Activated naive CD4-positive, alpha-beta T cell treated with Interleukin-2 at 50 U/mL for 16 hours (primary cell): ENCODE data around the gene BCAS3.
"Not testable (repeated sequence)": the region's sequence is repeated elsewhere in the genome, so short reads cannot be mapped to it uniquely, and the experiment has no call there.

Experiments
- DNase-seq: peaks from one replicate; pipeline ENCODE4 v3.0.0-alpha.2; 2020

The BCAS3 gene

DNA sequence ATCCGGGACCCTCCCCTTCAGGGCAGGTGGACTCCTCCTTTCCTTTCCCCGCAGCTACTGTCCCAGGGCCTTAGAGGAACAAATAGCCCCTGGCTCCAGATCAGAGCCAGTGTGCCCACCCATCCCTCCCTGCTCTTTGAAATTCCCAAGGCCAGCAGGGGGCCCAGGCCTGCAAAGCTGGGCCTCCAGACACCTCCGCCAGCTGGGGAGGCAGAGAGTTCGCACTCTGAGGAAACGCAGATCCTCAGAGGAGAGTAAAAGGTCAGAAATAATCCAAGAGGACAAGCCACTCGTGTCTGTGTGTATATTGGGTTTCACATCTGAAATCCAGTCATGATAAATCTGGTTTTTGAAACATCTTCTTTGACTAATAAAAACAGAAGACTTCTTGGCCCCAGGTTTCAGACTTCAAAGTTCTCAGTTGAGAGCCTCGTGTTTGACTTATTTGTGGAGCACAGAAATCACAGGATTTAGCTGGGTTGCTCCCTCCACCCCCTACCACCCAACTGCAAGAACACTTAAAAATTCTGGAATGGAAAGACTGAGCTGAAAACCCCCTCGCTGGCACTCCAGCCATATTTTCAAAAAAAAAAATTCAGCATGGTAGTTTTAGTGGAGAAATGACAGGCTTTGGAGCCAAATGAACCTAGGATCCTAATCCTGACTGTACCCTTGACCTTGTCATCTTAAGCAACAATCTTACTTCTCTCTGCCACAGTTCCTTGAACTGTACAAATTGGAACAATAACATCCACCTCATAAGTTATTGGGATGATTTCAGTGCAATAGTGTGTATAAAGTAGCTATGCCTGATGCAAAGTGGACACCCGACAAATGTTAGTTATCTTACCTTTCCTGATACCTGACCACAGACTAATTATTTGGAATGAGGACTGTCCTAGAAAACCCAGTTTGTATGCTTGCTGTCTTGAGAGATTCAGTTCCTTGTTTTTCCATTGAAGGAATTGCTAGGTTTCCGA is 677.5 kb downstream of the BCAS3 start:
- DNase-seq, result no peak

DNA sequence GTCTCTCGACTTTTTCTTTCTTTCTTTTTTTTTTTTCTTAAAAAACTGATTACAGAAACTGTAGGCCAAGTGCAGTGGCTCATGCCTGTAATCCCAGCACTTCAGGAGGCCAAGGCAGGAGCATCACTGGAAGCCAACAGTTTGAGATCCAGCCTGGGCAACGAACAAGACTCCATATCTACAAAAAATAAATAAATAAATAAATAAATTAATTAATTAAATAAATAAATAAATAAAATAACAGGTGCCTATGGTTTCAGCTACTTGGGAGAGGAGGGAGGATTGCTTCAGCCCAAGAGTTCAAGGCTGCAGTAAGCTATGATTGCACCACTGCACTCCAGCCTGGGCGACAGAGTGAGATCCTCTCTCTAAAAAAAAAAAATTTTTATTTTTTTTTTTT is 679.4 kb downstream of the BCAS3 start:
- DNase-seq, result not testable (repeated sequence)

DNA sequence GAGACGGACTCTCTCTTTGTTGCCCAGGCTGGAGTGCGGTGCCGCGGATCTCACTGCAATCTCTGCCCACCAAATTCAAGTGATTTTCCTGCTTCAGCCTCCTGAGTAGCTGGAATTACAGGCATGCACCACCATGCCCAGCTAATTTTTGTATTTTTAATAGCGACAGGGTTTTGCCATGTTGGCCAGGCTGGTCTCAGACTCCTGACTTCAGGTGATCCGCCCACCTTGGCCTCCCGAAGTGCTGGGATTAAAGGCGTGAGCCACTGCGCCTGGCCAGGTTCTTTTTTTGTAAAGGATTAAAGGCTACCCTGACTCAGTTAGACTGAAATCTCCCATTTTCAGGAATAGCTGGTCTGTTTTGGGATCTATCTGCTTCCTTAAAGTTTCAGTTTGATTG is 681.9 kb downstream of the BCAS3 start:
- not testable (repeated sequence) for DNase-seq

DNA sequence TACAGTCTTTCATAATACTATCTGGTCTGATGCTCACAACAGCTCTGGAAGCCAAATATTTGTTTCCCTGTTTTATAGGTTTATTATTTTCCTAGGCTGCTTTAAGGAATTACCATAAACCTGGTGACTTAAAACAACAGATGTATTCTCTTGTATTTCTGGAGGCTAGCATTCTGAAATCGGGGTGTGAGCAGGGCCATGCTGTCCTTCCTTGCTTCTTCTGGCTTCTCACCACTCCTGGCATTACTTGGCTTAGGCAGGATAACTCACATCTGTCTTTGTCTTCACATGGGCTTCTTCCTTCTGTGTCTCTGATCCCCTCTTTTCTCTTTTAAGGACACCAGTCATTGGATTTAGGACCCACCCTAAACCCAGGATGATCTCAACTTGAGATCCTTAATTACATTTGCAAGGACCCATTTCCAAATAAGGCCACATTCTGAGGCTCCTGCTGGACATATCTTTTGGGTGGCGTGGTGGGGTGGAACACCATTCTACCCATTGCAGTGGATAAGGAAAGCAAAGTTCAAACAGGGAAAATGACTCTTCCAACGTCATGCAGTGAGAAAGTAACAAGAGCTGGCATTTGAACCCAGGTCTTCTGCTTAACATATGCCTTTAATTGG is 682.8 kb downstream of the BCAS3 start:
- no peak for DNase-seq

DNA sequence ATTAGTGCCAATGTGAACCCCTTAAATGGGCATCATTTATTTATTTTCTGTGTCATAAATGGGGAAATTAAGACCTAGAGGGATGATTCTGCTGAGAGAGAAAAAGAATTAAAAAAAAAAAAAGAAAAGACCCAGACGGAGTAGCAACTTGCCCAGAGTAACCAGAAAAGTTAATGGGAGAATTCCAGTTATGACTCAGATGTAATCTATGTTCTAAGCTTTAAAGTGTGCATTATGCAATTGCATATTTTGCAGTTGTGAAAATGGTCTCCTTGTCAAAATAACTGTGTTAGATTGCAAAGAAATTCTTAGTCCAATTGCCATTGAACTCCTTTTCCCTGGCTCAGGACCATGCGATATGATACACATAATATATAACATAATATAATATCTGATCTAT is 683.4 kb downstream of the BCAS3 start:
- no peak for DNase-seq

DNA sequence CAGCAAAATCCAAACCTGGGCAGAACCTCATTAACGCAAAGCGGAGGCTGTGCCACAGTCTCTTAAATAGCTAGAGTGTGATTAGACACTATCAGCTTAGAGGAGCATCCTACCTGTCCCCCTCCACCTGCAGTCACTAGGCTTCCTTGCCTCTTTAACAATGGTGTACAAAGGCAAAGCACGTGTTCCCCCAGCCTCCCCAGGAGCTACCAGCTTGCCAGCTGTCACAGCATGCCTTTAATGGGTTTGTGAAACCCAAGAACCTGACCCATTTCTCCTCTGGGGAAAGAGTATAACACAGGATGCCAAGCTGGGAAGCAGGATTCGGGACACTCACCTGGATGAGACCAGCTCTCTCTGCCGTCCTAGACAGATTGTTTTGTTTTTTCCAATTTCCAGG is 684.7 kb downstream of the BCAS3 start:
- no peak for DNase-seq

DNA sequence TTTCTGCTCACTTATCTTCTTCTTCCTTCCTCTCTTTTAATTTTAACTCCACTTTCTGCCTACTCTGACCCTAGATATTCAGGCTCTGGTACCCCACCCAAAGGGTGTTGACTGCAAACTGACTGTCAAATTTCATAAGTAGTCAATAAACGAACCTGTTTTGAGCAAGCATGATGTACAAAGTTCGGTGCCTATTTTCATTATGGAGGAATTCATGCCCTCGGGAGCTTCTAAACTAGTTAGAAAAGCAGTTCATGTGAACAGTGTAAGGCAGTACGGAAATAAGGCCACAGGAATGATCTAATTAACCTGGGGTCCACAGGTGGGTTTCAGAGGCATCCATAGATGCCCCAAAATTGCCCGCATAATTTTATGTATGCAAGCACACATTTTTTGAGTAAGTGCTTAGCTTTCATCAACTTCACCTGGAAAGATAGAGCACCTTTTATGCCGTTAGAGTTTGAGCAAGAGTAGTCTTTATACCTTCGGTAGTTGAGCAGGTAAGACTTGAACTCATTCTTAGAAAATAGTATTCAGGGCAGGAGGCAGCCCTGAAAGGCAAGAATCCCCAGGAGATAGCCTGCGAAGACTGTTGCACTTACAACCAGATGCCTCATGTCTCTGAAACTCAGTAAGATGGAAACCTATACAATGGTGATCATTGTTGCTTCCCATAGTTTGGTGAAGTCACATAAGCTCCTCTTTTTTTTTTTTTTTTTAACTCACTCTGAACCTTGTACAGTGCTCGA is 685.4 kb downstream of the BCAS3 start:
- no peak for DNase-seq

DNA sequence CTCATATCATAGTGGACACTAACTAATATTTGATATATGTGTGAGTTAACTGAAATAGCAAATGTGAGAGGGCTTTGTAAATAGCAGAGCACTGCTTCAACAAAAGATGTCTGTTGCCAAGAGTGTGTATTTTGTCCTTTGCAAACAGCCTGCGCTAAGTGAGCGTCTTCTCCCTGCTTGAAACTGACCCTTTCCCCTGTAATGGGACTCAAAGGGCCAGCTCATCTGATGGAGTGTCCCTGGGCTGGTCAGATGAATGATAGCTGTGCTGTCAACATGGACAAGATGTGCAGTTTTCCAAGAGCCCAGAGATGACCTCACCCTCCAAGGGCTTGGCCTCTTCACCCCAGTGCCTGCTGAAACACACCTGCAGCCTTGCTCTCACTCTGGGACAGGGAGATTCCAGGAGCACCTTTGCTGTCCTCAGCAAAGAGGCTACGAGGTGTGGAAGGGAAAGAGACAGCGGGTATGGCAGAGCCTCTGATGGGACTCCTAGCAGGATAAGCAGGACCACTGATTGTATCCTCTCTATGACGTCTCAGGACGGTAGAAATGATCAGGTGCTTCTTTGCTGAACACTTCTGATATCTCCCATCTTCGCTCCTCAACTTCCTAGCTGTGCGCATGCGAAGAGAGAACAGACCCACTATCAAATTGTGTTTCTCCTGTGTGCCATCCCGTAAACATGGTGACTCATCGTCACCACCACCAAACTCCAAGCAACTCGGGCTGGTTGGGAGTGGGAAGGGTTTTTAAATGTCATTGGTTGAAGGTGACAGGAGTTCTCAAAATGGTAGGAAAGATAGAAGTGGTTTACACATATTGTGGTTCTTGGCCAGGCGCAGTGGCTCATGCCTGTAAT is 686.2 kb downstream of the BCAS3 start:
- no peak for DNase-seq

DNA sequence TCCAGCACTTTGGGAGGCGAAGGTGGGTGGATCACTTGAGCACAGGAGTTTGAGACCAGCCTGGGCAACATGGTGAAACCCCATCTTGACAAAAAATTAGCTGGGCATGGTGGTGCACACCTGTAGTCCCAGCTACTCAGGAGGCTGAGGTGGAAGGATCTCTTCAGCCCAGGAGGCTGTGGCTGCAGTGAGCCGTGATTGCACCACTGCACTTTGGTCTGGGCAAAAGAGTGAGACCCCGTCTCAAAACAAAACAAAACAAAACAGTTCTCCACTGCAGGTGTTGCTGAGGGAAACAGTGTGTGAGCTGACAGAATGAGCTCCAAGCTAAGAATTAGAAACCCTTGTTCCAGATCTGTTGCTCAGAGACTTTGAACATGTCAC is 686.8 kb downstream of the BCAS3 start:
- no peak for DNase-seq

DNA sequence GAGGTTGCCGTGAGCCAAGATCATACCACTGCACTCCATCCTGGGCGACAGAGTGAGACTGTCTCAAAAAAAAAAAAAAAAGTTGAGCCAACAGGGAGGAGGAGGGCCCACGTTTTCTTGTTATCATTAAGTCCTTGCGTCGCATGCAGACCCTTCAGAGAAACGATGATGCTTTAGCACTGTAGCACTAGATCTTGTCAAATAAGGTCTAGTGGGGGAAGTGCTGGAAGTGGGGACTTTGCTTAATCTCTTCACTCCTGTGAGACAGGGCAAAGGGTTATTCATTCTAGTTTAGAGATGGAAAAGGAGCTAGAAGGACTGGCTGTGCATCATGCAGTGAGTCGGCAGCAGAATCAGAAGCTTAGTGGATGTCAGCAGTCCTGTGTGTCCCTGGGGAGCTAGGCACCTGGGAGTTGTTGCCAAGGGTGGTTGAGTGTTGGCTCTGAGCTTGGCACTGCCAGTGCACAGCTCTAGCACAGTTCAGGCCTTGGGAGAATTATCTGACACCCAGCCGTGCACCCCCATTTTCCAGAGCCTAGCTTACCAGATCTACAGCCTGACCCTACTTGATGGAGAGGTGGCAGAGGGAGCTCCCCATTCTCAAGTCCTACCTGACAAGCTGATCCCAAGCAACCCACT is 688.5 kb downstream of the BCAS3 start:
- no peak for DNase-seq

DNA sequence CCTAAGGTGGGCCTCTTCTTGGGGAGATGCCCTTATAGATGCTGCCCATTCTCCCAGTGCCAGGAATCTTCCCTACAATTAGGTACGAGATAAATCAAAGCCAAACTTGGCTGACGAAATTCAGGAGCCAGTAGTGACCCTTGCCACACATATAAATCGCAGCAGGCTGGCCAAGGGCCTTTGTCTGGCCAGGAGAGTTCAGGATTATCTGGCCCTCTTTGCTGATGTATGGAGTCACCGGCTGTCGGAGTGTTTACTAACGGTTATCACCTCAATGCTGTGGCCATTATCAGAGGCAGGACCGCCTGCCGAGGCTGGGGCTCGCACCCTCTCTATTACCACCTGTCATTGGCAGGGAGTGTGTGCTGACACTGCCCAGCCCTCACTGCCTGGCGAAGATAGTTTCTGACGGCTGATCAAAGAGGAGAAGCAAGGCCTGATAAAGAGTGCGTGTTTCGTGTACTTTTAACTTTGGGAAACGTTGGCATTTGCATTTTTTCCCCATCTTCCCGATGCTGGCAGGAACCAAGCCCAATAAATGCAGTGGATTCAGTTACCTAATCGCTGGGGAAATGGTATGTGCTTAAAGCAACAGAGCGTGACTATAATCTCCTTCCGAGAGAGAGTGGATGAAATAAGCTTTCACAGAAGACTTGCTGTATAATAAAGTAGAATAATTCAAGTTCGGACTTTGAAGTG is 689.2 kb downstream of the BCAS3 start:
- DNase-seq, result no peak

DNA sequence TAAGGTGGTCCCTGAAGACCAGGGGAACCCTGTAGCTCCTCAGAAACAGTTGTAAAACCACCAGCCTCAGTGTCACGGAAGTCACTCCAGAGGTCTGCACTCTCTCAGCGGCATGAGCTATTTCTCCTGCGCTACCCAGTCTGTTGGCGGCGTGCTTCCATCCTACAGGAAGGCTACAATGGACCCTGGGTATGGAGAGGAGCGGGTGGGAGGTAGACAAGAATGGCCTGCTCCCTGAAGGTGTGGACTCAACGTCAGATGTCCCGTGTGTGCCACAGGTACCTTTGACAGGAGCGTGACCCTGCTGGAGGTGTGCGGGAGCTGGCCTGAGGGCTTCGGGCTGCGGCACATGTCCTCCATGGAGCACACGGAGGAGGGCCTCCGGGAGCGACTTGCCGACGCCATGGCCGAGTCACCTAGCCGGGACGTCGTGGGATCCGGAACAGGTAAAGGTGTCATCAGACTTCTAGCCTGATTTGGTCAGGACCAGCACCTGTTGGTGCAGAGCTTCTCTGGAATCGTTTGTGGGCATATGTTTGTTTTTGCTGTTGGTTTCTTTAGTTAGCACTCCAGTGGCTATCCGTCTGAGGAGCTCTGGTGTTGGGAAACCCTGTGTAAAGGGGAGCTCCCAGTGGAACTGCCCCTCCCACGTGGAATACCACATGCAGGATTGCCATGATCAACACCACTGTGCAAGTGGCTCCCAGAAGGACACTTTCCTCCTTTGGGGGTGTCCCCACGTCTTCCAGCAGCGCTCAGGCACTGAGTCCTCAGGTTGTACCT is 690.6 kb downstream of the BCAS3 start:
- DNase-seq, result no peak

DNA sequence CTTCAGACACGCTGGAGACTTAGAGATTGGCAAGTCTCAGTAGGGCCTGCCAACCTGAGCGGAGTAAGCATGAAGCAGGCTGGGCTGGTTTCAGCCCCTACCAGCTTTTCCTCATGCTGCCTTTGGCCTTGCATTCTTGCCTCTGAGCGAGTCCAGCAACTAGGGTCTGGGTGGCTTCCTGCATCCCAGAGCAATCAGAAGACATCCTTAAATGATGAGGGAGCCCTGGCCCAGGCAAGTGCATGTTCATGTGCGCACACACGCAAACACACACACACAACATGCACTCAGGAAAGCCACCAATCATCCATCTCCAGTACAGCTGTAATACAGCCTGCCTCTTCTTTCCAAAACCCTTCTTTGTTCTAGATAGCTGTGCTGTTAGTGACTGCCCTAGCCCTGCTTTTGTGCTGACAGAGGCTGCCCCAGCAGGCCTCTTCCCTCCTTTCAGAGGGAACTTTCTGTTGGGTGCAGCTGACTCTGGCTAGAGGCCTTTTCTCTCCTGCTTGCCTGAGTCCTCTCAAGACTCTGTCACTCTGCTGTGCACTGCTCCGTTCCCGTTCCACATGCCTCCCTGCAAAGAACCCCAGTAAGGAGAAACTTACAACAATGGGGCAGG is 691.3 kb downstream of the BCAS3 start:
- DNase-seq, result no peak

DNA sequence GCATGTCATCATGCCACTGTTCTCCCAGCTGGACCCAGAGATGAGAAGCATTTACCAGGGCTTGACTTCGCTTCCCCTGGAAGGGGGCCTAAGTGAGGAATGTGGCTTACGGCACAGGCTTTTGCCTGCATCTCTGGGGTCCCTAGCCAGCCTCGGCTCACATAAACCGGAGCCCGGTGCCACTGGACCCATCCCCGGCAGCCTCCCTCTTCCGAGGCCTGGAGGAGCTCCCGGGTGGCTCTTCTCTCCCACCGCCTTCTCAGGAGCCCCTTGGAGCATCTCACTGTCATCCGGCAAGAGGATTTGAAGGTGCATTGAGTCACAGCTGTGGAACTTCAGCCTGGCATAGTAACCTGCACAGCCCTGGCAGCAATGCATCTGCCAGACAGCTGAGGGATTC is 692.1 kb downstream of the BCAS3 start:
- no peak for DNase-seq

DNA sequence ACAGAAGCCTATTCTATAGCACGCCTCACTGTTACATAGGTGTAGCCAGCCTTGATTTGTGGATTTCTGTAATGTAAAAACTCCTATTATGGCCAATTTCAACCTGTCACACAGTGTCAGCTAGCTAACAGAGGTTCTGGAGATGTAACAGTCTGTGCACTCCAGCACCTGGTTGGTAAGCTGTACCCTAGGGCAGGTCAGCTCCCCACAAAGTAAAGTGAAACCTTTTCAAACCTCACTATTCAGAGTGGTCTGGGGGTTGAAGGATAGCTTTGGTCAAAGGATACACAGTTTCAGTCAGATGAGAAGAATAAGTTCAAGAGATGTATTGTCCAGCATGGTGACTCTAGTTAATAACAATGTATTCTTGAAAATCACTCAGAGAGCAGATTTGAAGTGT is 693.5 kb downstream of the BCAS3 start:
- DNase-seq, result no peak

DNA sequence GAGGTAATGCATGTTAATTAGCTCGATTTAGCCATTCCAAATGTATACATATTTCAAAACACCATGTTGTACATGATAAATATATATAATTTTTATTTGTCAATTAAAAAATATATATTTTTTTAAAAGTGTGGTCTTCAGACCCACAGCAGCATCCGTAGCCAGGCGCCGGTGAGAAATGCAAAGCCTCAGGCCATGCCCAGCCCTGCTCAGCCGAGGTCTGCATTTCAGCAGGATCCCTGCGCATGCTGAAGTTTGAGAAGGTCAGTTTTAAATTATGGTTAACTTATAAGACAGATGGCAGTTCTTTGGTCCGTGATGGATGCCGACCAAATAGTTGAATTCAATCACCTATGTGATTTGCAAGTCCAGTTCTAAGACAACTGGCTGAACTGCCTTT is 694.0 kb downstream of the BCAS3 start:
- no peak for DNase-seq

DNA sequence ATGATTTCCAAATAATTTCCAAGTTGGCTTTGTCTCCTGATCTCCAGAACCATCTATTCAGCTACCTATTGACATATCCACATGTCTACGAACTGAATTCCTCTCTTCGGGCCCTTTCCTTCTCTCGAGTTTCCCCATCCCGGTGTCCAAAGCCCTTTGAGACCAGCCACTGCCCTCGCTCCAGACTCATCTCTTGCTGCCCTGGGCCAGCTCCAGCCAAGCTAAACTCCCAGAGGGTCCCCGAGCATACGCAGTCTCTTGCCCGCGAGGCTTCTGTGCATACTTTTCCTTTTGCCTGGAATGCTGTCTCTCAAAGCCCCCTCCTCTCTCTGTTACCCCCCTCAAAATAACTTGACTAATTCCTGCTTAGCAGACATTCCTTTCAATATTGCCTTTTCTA is 694.8 kb downstream of the BCAS3 start:
- no peak for DNase-seq

DNA sequence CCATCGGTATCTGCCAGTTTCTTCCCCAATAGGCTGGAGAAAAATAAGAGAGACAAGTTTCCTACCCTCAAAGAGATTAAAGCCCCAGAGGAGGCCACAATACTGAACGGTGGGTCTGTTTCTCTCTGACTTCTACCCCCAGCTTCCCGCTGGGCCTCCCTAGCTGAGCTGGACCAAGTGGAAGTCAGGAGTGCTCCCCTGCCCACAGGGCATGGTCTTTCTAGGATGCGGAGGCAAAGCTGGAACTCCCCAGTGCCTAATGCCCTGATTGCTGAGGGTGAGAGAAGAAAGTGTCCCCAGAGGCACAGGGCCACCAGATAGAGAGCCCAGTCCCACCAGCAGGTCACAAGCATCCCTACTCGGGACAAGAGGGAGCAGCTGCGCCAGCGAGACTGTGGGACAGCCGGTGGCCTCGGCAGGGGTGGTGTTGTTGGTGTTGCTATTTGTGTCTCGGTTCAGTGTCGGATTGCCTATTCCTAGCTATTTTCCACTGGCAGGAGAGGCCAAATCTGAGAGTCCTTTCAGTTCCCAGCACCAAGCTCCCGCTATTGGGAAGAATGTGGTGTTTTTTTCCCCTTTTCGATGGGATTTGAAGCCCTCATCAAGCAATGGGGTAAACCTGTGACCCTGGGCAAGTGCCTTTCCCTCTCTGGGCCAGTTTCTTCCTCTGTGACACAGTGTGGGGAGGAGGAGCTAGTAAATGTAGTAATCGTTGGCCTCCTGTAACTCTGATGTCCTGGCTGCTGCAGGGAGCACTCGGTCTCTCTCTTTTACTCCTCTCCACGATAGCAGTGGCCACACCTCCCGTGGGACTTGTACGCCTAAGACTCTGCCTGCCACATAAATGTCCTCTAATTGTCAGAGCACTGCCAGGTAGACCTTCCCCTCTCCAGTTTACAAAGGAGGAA is 699.5 kb downstream of the BCAS3 start:
- DNase-seq, result no peak
